Lower lobe of right lung (tissue), 2 donors: ENCODE measurements around the gene TMEM106B. TPM values are rescaled to one million over a fixed set of nuclear protein-coding genes. Genes with fewer than 3 reads are reported as not detected.

ENCODE experiments used
- ATAC-seq, 2 donors: fragments of 200-7000 bp; cut with Tn5 transposase; one replicate each; pipeline ENCODE4 v1.9.1; 2020 to 2022; ENCODE audit warnings: mild to moderate bottlenecking in 2 of 2, moderate library complexity in 2 of 2
- DNase-seq: peaks from one replicate; pipeline ENCODE4 v3.0.0-alpha.2; 2020
- H3K27ac ChIP-seq: fragments of 200-600 bp; one replicate; pipeline ENCODE4 v1.8.0; 2022
- H3K27me3 ChIP-seq: fragments of 200-600 bp; one replicate; pipeline ENCODE4 v1.8.0; 2022; ENCODE audit warnings: low read depth
- H3K36me3 ChIP-seq: fragments of 200-600 bp; one replicate; pipeline ENCODE4 v1.8.0; 2022; ENCODE audit warnings: mild to moderate bottlenecking
- H3K4me1 ChIP-seq: fragments of 200-600 bp; one replicate; pipeline ENCODE4 v1.8.0; 2022
- H3K4me3 ChIP-seq: fragments of 200-600 bp; one replicate; pipeline ENCODE4 v1.8.0; 2022; ENCODE audit warnings: mild to moderate bottlenecking
- H3K9me3 ChIP-seq: fragments of 200-600 bp; one replicate; pipeline ENCODE4 v1.8.0; 2022
- CTCF ChIP-seq: fragments of 200-600 bp; IDR thresholded peaks from one replicate; pipeline ENCODE4 v1.8.0; 2022; ENCODE audit warnings: antibody characterized with exemption, mild to moderate bottlenecking
- intact Hi-C: fragments of 100-400 bp; cut with DNase I; formaldehyde crosslinking; loops from one replicate; pipeline ENCODE4 v1.11.0; 2022
- total RNA-seq: library from RNA; stranded (reverse); fragmentation: NEBNext Ultra II Directional; extraction: Animal tissue kit (Norgen Biotek cat#: 25700); gene quantifications from one replicate; pipeline ENCODE4 v1.2.1, GENCODE V29; 2021
- donor health status: DM: no; HTN: yes; CAD: no; lungs with severe emphysema.

TMEM106B gene
- total RNA-seq, 1 donor from 2014 or later: 38.7 TPM

DNA sequence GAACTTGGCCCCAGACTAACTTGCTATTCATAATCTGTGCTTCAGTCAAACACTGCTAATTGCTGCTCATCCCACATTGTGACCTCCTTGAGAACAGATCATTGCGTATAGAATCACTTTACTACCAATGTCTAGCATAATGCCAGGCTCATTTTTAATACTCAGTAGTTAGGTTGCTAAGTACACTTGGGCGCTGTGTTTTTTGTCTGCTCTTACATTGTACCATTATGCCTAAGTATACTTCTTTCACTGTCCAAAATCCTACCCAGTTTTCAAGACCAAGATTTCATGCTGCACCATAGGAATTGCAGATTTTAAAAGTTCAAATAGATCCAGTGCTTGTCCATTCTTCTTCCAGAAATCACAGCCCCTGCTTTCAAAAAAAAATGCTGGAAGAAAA lies 32.8 kb upstream of the TMEM106B start:
- no peak for TF ChIP-seq CTCF
- DNase-seq: no peak
- Histone ChIP-seq H3K9me3 (no peaks in the 10 kb centered on the region), H3K4me3 (no peak overlapping the region), H3K27me3 (no peaks in the 10 kb centered on the region), H3K36me3 (no peaks in the 10 kb centered on the region), H3K27ac (no peak overlapping the region), H3K4me1 (no peaks in the 10 kb centered on the region)
- intact Hi-C loops: no loop called here
- ATAC-seq: no peak

DNA sequence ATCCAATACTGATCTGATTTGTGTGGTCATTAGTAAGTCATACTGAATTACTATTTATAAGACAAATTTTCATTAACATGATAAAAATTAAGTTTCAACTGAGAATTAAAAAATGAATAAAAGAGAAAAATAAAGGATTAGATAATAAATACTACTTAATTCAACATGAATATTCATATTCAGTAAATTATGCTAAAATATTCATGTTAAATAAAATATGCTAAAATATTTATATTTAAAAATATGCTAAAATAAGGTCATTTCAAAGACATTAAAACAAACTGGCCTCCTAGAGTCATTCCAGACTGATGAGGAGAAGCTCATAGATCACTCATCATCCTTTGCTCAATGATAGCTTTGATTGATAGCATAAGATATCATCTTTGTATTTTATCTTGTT lies 16.7 kb upstream of the TMEM106B start:
- no peak overlapping the region for H3K27ac ChIP-seq
- no peak for ATAC-seq
- DNase-seq: no peak
- H3K4me3 ChIP-seq: no peak overlapping the region
- no peak for TF ChIP-seq CTCF
- no peaks in the 10 kb centered on the region for H3K27me3 ChIP-seq
- intact Hi-C loops: no loop called here
- H3K9me3 ChIP-seq: no peaks in the 10 kb centered on the region
- H3K36me3 ChIP-seq: no peaks in the 10 kb centered on the region
- H3K4me1 ChIP-seq: no peaks in the 10 kb centered on the region

DNA sequence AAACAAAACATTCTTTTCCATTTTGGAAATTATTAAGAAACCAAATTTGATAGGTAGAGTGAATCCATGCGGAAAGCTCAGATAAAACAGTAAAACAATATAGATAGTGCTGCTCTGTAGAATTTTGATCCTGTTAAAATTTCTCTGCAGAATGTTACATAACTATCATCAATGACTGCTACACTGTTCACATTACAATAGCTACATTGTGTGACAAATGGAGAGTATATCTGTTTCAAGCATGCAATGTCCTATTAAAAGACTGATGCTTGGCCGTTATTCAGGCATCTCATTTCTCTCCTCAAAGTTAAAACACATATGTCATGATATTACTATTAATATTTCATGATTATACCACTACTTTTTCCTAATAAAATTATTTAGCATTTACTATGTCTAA lies 14.7 kb upstream of the TMEM106B start:
- H3K27ac ChIP-seq: no peak overlapping the region
- intact Hi-C loops: no loop called here
- no peaks in the 10 kb centered on the region for H3K9me3 ChIP-seq
- no peak for DNase-seq
- H3K4me3 ChIP-seq: no peak overlapping the region
- H3K36me3 ChIP-seq: no peaks in the 10 kb centered on the region
- ATAC-seq: no peak
- H3K27me3 ChIP-seq: no peaks in the 10 kb centered on the region
- no peaks in the 10 kb centered on the region for H3K4me1 ChIP-seq
- no peak for TF ChIP-seq CTCF

GRCh38 chr7:12199363-12199762 lies 11.7 kb upstream of the TMEM106B start:
- H3K4me3 ChIP-seq: no peak overlapping the region
- ATAC-seq (no peak), DNase-seq (no peak)
- no peaks in the 10 kb centered on the region for H3K36me3 ChIP-seq
- no peaks in the 10 kb centered on the region for H3K4me1 ChIP-seq
- TF ChIP-seq CTCF: no peak
- H3K9me3 ChIP-seq: no peaks in the 10 kb centered on the region
- no peak overlapping the region for H3K27ac ChIP-seq
- H3K27me3 ChIP-seq: no peaks in the 10 kb centered on the region
- intact Hi-C loops: no loop called here

DNA sequence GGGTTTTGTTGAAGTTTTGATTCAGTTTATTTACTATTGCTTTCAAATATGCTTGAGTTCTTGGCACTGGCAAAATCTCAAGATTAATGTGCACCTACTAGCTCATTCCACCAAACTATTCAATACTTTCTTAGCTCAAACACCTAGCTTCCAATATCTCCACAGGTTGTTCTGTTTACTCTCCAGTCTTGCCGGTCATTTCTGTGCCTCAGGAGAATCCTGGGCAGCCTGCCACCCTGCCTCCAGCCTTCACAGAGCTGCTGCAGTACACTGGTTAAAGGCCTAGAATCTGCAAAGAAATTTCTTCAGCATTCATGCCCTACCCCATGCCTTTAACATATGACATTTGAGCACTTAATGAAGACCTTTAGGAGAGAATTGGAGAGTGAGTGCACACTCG lies 4.0 kb upstream of the TMEM106B start:
- H3K27ac ChIP-seq: no peak overlapping the region
- ATAC-seq: no peak
- no peak for DNase-seq
- intact Hi-C loops: no loop called here
- H3K4me3 ChIP-seq: no peak overlapping the region
- no peaks in the 10 kb centered on the region for H3K27me3 ChIP-seq
- no peaks in the 10 kb centered on the region for H3K9me3 ChIP-seq
- peaks cover 4% of the 10 kb centered on the region for H3K4me1 ChIP-seq
- TF ChIP-seq CTCF: no peak
- H3K36me3 ChIP-seq: no peaks in the 10 kb centered on the region

DNA sequence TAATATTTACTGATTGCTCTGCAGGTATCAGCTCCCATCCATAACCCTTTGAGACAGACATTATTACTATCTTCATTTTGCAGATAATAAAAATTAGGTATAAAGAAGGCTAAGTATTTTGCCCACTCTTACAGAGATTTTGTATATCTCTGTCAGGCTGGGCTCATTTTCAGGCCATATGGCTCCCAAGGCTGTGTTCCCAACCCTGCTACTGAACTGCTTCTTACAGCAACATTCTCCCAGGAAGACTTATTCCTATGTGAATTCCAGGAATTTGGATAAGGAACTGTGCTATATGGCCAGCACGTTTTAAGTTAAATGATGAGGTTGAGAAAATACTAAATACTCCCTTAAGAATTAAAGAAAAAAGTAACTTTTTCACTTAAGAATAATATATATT lies 1.9 kb upstream of the TMEM106B start:
- Histone ChIP-seq H3K4me3 (no peak overlapping the region), H3K4me1 (peaks cover 13% of the 10 kb centered on the region), H3K27me3 (no peaks in the 10 kb centered on the region), H3K27ac (no peak overlapping the region), H3K9me3 (no peaks in the 10 kb centered on the region), H3K36me3 (no peaks in the 10 kb centered on the region)
- no peak for ATAC-seq
- intact Hi-C loops: no loop called here
- no peak for DNase-seq
- TF ChIP-seq CTCF: no peak
